ENCODE measurements around the gene PCNX3. TPM values are rescaled to one million over a fixed set of nuclear protein-coding genes. Genes with fewer than 3 reads are reported as not detected.

The PCNX3 gene
- total and polyA plus RNA-seq, 10 of the 15 experiments (the other 5 are each of a cell fraction or from before 2014, with no cell fraction given), result 0.03 to 46.6 (median 8.4) TPM

- TF ChIP-seq CUX1 (IDR thresholded peaks at IDR 0.05; ENCODE audit: insufficient replicate concordance, low read depth, low read length), result no peak
- peak in 1 of 2 experiments; percentile 77; a peak in 1 of 4 replicates for TF ChIP-seq ETV6 (conservative IDR thresholded peaks at IDR 0.05 in 1 of 2, IDR thresholded peaks at IDR 0.05 in 1 of 2; ENCODE audit: borderline replicate concordance in 1 of 2, low read depth in 1 of 2)
- 0 out of 4 replicates have a peak, but pooled peaks of 1 of the 2 experiments have one; percentile 20 for TF ChIP-seq BHLHE40 (IDR thresholded peaks at IDR 0.05; ENCODE audit: borderline replicate concordance in 1 of 2, low read depth in 2 of 2, low read length in 1 of 2)
Measured at GRCh38 chr11:65640483-65641296, 25.1 kb downstream of the PCNX3 start (continued).
